Measurements from ENCODE around the gene CD247. TPM values are rescaled to one million over a fixed set of nuclear protein-coding genes. Genes with fewer than 3 reads are reported as not detected.

Gene CD247
- total and polyA plus RNA-seq, 9 donors, result 0.20 to 1.5 (median 0.43) TPM

DNA sequence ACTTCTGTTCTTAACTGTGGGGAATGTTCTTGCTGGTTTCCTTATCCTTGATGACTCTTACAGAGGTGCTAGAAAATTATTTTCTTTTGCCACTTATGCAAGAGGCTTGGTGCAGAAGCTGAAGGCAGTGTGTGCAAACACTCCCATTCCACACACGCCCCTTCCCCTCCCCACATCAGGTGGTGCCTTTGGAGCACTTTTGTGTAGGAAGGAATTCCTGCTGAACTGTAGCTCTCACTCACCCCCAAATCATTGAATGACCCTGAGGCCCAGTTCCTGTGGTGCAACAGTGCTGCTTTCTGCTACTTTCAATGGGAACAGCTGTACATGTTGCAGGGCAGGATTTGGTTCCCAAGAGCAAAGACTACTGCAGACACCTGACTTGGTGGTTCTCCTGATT is 101.8 kb downstream of the CD247 start:
- Histone ChIP-seq H3K4me1 (ENCODE audit: control insufficient read depth, insufficient read depth, low read length) (no peaks in the 10 kb centered on the region), H3K27ac (ENCODE audit: low read length) (no peak overlapping the region), H3K9me3 (replicated peaks; ENCODE audit: control insufficient read depth, low read depth, low read length) (no peaks in the 10 kb centered on the region), H3K27me3 (ENCODE audit: control insufficient read depth, insufficient read depth, low read length) (no peaks in the 10 kb centered on the region), H3K4me3 (ENCODE audit: low read length) (no peak overlapping the region), H3K36me3 (ENCODE audit: control insufficient read depth, insufficient read depth, low read length) (peaks cover 22% of the 10 kb centered on the region)
- WGBS (ENCODE audit: insufficient coverage), result no CpG with 5 or more reads among the region's 1 CpG
- DNase-seq, result no peak

DNA sequence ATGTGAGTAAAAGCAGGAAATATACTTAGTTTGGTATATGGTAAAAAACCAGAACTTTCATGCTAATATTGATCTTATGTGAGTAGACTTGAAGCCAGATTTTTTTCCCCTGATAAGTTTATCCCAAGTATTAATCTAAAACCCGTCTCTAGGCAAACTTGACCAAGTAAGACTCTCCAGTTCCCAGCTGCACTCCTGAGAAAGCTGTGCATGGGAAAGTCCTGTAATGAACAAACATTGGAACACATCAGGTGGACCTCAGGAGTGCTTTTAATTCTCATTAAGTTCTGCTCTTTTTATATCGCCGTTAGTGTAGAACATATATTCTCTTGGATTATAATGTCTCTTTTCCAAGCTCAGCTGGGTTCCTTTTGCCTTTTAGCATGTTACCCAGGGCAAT is 105.0 kb downstream of the CD247 start:
- H3K4me1 ChIP-seq (ENCODE audit: control insufficient read depth, insufficient read depth, low read length), result no peaks in the 10 kb centered on the region
- DNase-seq, result no peak
- H3K4me3 ChIP-seq (ENCODE audit: low read length), result no peak overlapping the region
- H3K36me3 ChIP-seq (ENCODE audit: control insufficient read depth, insufficient read depth, low read length), result peaks cover 22% of the 10 kb centered on the region
- H3K27me3 ChIP-seq (ENCODE audit: control insufficient read depth, insufficient read depth, low read length), result no peaks in the 10 kb centered on the region
- WGBS (ENCODE audit: insufficient coverage), result no CpG with 5 or more reads among the region's 3 CpGs
- H3K9me3 ChIP-seq (replicated peaks; ENCODE audit: control insufficient read depth, low read depth, low read length), result no peaks in the 10 kb centered on the region
- no peak overlapping the region for H3K27ac ChIP-seq (ENCODE audit: low read length)

DNA sequence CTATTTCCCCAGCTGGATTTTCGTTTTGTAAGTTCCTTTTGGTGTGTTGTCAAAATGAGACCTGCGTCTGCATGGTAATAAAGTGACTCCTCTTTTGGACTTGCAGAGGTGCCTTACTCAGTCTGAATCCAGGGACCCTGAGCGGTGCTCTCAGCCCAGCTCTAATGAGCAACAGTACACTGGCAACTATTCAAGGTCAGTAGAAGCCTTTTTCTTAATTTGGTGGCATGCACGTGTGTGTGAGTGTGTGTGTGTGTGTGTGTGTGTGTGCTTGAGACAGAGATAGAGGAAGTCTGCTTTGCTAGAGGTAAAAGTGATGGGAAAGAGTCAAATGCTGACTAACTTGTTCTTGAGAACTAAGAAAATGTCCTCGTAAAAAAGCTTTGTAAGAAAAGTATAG is 105.4 kb downstream of the CD247 start:
- no peak overlapping the region for H3K4me3 ChIP-seq (ENCODE audit: low read length)
- H3K27ac ChIP-seq (ENCODE audit: low read length), result no peak overlapping the region
- no peaks in the 10 kb centered on the region for H3K9me3 ChIP-seq (replicated peaks; ENCODE audit: control insufficient read depth, low read depth, low read length)
- no peaks in the 10 kb centered on the region for H3K4me1 ChIP-seq (ENCODE audit: control insufficient read depth, insufficient read depth, low read length)
- no peak for DNase-seq
- no peaks in the 10 kb centered on the region for H3K27me3 ChIP-seq (ENCODE audit: control insufficient read depth, insufficient read depth, low read length)
- 78% methylated on average over 2 of the region's 5 CpGs for WGBS (ENCODE audit: insufficient coverage)
- H3K36me3 ChIP-seq (ENCODE audit: control insufficient read depth, insufficient read depth, low read length), result peaks cover 22% of the 10 kb centered on the region

DNA sequence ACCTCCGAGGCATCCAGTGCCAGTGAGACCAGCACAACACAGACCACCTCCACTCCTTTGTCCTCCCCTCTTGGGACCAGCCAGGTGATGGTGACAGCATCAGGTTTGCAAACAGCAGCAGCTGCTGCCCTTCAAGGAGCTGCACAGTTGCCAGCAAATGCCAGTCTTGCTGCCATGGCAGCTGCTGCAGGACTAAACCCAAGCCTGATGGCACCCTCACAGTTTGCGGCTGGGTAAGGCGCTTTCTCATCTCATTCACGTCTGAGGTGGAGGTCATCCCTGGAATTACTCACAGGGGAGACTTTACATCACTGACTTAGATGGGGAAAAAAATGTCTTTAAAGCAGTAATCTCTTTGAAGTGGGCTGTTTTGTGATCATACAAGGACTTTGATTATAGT is 106.3 kb downstream of the CD247 start:
- Histone ChIP-seq H3K9me3 (replicated peaks; ENCODE audit: control insufficient read depth, low read depth, low read length) (no peaks in the 10 kb centered on the region), H3K27ac (ENCODE audit: low read length) (no peak overlapping the region), H3K27me3 (ENCODE audit: control insufficient read depth, insufficient read depth, low read length) (no peaks in the 10 kb centered on the region), H3K36me3 (ENCODE audit: control insufficient read depth, insufficient read depth, low read length) (peaks cover 22% of the 10 kb centered on the region), H3K4me3 (ENCODE audit: low read length) (no peak overlapping the region), H3K4me1 (ENCODE audit: control insufficient read depth, insufficient read depth, low read length) (no peaks in the 10 kb centered on the region)
- no peak for DNase-seq
- WGBS (ENCODE audit: insufficient coverage), result 90% methylated on average over 1 of the region's 4 CpGs

DNA sequence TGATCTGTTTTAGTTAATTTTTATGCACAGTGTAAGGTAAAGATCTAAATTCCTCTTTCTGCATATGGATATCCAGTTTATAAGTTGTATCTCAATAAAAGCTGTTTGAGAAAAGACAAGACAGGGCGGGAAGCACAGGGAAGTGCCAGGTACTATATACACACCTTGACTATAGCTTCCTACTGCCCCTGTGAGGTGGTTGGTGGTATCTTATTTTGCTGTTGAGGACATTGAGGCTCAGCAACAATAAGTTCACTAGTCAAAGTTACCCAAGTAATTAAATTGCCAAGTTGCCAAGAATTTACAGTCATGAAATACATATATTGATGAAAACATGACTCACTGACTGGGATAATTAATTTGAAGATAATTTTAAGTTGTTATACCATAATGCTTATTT is 109.1 kb downstream of the CD247 start:
- H3K9me3 ChIP-seq (replicated peaks; ENCODE audit: control insufficient read depth, low read depth, low read length), result no peaks in the 10 kb centered on the region
- H3K36me3 ChIP-seq (ENCODE audit: control insufficient read depth, insufficient read depth, low read length), result peaks cover 13% of the 10 kb centered on the region
- no peak overlapping the region for H3K27ac ChIP-seq (ENCODE audit: low read length)
- DNase-seq, result no peak
- H3K4me1 ChIP-seq (ENCODE audit: control insufficient read depth, insufficient read depth, low read length), result no peaks in the 10 kb centered on the region
- no peaks in the 10 kb centered on the region for H3K27me3 ChIP-seq (ENCODE audit: control insufficient read depth, insufficient read depth, low read length)
- no CpG with 5 or more reads among the region's 1 CpG for WGBS (ENCODE audit: insufficient coverage)
- H3K4me3 ChIP-seq (ENCODE audit: low read length), result no peak overlapping the region

DNA sequence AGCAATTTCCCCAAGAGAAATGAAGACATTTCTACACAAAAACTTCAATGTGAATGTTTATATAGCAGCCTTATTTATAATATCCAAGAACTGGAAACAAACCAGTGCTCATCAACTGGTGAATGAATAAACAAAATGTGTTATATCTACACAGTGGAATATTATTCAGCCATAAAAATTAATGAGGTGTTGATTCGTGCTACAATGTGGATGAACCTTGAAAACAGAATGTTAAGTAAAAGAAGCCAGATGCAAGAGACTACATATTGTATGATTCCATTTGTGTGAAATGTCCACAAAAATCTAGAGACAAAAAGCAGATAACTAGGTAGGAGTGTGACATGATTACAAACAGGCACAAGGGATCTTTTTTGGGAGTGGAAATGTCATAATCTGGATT is 110.0 kb downstream of the CD247 start:
- H3K4me3 ChIP-seq (ENCODE audit: low read length), result no peak overlapping the region

DNA sequence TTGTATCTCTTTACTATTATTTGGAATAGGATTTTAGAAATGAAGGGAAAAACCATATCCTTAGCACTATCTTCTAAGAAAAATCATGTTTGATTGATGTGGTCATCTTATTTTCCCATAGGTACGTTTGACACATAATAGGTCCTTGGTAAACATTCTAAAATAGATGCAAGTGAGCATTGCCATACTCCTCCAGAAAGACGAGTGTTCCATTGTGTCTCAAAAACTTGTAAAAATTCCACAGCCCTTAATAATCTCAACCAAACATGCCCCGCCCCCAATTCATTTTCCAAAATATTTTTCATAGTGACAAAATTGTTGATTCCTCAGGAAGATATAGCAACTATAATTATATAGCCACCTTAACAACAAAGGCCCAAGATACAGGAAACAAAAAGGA is 113.4 kb downstream of the CD247 start:
- Histone ChIP-seq H3K4me1 (ENCODE audit: control insufficient read depth, insufficient read depth, low read length) (no peaks in the 10 kb centered on the region), H3K4me3 (ENCODE audit: low read length) (no peak overlapping the region), H3K9me3 (replicated peaks; ENCODE audit: control insufficient read depth, low read depth, low read length) (no peaks in the 10 kb centered on the region), H3K27me3 (ENCODE audit: control insufficient read depth, insufficient read depth, low read length) (no peaks in the 10 kb centered on the region), H3K27ac (ENCODE audit: low read length) (no peak overlapping the region), H3K36me3 (ENCODE audit: control insufficient read depth, insufficient read depth, low read length) (peaks cover 2% of the 10 kb centered on the region)
- DNase-seq, result no peak
- no CpG with 5 or more reads among the region's 3 CpGs for WGBS (ENCODE audit: insufficient coverage)

More for the DNA sequence above, 110.0 kb downstream of the CD247 start:
- Histone ChIP-seq H3K36me3 (ENCODE audit: control insufficient read depth, insufficient read depth, low read length) (peaks cover 13% of the 10 kb centered on the region), H3K4me1 (ENCODE audit: control insufficient read depth, insufficient read depth, low read length) (no peaks in the 10 kb centered on the region), H3K27me3 (ENCODE audit: control insufficient read depth, insufficient read depth, low read length) (no peaks in the 10 kb centered on the region), H3K9me3 (replicated peaks; ENCODE audit: control insufficient read depth, low read depth, low read length) (no peaks in the 10 kb centered on the region), H3K27ac (ENCODE audit: low read length) (no peak overlapping the region)
- no peak for DNase-seq
- no CpG with 5 or more reads among the region's 1 CpG for WGBS (ENCODE audit: insufficient coverage)

DNA sequence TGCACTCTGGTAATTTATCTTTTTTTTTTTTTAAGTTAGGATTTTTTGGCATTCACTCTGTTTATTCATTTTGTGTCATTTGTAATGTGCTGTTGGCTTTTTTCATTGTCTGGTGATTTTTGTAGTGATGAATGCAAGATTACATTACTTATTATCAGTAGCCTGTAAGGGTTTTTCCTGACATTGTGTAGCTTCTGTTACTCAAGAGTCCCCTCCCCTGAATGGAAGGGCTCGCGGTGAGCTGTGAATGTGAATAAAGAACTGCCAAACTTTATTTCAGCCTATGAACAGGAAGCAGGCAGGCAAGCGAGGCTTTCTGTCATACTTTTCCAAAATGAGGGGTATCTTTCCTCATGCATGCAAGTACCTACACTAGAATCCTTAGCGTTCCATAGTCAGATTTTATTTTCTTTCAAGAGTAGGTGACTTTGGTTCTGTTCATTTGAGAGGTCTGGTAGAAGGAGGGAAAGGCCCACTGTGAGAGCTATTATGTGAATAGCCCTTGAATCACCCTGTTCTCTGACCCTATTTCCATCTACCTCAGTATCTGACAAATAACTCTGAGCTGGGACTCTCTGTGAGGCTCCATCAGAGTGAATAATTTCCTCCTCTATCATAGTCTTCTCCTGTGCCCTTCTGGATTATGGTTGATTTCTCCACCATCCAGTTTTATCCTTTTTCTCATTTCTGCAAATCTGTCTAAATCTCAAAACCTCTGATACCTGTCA is 114.0 kb downstream of the CD247 start:
- Histone ChIP-seq H3K4me1 (ENCODE audit: control insufficient read depth, insufficient read depth, low read length) (no peaks in the 10 kb centered on the region), H3K9me3 (replicated peaks; ENCODE audit: control insufficient read depth, low read depth, low read length) (no peaks in the 10 kb centered on the region), H3K27ac (ENCODE audit: low read length) (no peak overlapping the region), H3K4me3 (ENCODE audit: low read length) (no peak overlapping the region), H3K36me3 (ENCODE audit: control insufficient read depth, insufficient read depth, low read length) (peaks cover 4% of the 10 kb centered on the region), H3K27me3 (ENCODE audit: control insufficient read depth, insufficient read depth, low read length) (no peaks in the 10 kb centered on the region)
- no CpG with 5 or more reads among the region's 4 CpGs for WGBS (ENCODE audit: insufficient coverage)
- DNase-seq, result no peak

DNA sequence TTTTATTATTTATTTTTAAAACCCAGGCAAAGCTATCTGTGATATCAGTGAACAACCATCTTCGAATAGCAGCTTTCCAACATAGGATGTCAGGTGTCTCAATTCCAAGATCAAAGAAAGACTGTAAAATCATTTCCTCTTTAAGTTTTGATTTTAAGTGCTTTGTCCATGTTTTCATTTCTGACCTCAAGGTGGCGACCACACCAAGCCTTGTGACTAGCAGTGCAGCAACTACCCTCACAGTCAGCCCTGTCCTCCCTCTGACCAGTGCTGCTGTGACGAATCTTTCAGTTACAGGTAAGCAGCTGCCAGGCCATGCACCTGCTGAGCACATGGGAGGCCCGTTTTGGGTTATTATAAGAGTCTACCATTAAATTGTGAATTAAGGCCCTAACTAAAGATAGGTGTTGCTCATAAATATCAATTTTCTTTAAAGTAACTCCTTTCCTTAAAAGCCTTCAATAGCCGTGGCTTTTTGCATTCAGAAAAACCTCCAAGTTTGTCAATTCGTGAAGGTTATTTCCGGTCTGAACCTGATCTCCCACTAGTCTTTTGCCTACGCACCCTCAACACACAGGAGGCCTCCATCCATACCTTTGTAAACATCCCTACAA is 117.0 kb downstream of the CD247 start:
- H3K4me3 ChIP-seq (ENCODE audit: low read length), result no peak overlapping the region
- no peaks in the 10 kb centered on the region for H3K27me3 ChIP-seq (ENCODE audit: control insufficient read depth, insufficient read depth, low read length)
- H3K27ac ChIP-seq (ENCODE audit: low read length), result no peak overlapping the region
- no peaks in the 10 kb centered on the region for H3K4me1 ChIP-seq (ENCODE audit: control insufficient read depth, insufficient read depth, low read length)
- WGBS (ENCODE audit: insufficient coverage), result 72% methylated on average over 5 of the region's 8 CpGs
- peak; percentile 35 for DNase-seq
- peaks cover 14% of the 10 kb centered on the region for H3K36me3 ChIP-seq (ENCODE audit: control insufficient read depth, insufficient read depth, low read length)
- no peaks in the 10 kb centered on the region for H3K9me3 ChIP-seq (replicated peaks; ENCODE audit: control insufficient read depth, low read depth, low read length)

DNA sequence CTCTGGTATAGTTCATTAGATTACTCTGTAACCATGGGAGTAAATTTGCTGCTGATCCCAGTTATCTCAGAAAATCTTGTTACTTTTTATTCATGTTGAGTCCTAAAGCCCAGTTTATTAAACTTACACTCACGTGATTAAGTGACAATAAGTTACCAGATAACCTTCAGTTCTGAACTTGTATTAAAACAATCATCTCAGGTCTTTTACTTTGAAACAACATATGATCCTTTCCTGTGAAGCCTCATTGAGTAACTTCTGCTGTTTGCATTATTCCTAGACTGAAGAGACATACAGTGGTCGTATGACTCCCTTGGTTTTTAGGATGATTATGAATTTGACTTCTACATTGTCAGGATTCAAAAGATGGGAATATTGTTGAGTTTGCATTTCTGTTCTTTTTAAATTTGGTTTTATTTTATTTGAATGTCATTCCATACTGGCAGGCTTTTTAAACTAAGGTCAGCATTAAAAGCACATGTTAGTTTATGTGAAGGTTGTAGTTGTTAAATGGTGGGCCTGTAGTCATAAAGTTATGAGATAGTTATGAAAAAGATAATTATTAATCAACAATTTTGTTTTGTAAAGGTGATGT is 117.9 kb downstream of the CD247 start:
- DNase-seq, result no peak
- 100% methylated on average over 1 of the region's 2 CpGs for WGBS (ENCODE audit: insufficient coverage)
- H3K36me3 ChIP-seq (ENCODE audit: control insufficient read depth, insufficient read depth, low read length), result peaks cover 18% of the 10 kb centered on the region
- H3K9me3 ChIP-seq (replicated peaks; ENCODE audit: control insufficient read depth, low read depth, low read length), result no peaks in the 10 kb centered on the region
- H3K4me1 ChIP-seq (ENCODE audit: control insufficient read depth, insufficient read depth, low read length), result no peaks in the 10 kb centered on the region
- H3K4me3 ChIP-seq (ENCODE audit: low read length), result no peak overlapping the region
- no peak overlapping the region for H3K27ac ChIP-seq (ENCODE audit: low read length)
- no peaks in the 10 kb centered on the region for H3K27me3 ChIP-seq (ENCODE audit: control insufficient read depth, insufficient read depth, low read length)
